H1 (cell line): Measurements from ENCODE around the gene SOCS4. TPM values are rescaled to one million over a fixed set of nuclear protein-coding genes. Genes with fewer than 3 reads are reported as not detected.
A peak's percentile ranks its signal among the peaks of the same experiment; 100 is the strongest.

ENCODE experiments used
- BRCA1 ChIP-seq: IDR thresholded peaks from 2 replicates; pipeline ENCODE4 v1.6.1; 2012; ENCODE audit warnings: low read depth, low read length, improper control_type of control experiment
- CBX8 ChIP-seq: fragments of 300-800, 300-1000 bp; sonication (generic); IDR thresholded peaks from 2 replicates; pipeline ENCODE4 v1.7.1; 2016; ENCODE audit warnings: low read depth, low read length, borderline replicate concordance
- CEBPB ChIP-seq: IDR thresholded peaks from 2 replicates; pipeline ENCODE4 v1.6.1; 2012; ENCODE audit warnings: low read depth, low read length
- CHD1 ChIP-seq: IDR thresholded peaks from 2 replicates; pipeline ENCODE4 v1.6.1; 2012; ENCODE audit warnings: low read depth, low read length, improper control_type of control experiment
- CTCF ChIP-seq, 3 experiments: IDR thresholded peaks; 1 replicate in 2 of 3; 2 replicates in 1 of 3; pipeline versions ENCODE4 v1.5.1 to v1.6.1; 2011; ENCODE audit warnings: low read length in 3 of 3, mild to moderate bottlenecking in 3 of 3, inconsistent platforms in 2 of 3, low read depth in 1 of 3, moderate library complexity in 1 of 3; ENCODE audit not compliant: insufficient read depth in 1 of 3; ENCODE audit errors: control extremely low read depth in 1 of 3
- EGR1 ChIP-seq: IDR thresholded peaks from 2 replicates; pipeline ENCODE4 v1.6.1; 2011; ENCODE audit warnings: low read depth, low read length, borderline replicate concordance
- JUND ChIP-seq: IDR thresholded peaks from 2 replicates; pipeline ENCODE4 v1.6.1; 2011; ENCODE audit warnings: mild to moderate bottlenecking, improper control_type of control experiment, low read length
- NANOG ChIP-seq: IDR thresholded peaks from 2 replicates; pipeline ENCODE4 v1.6.1; 2011; ENCODE audit warnings: low read length, low read depth, mild to moderate bottlenecking, inconsistent platforms; ENCODE audit not compliant: insufficient read depth, poor library complexity, severe bottlenecking
- POLR2A ChIP-seq, 2 experiments: IDR thresholded peaks; 1 replicate in 1 of 2; 2 replicates in 1 of 2; pipeline ENCODE4 v1.6.1; 2011; ENCODE audit warnings: low read depth in 2 of 2, low read length in 2 of 2, mild to moderate bottlenecking in 2 of 2; ENCODE audit errors: control extremely low read depth in 1 of 2
- POU5F1 ChIP-seq: IDR thresholded peaks from 2 replicates; pipeline ENCODE4 v1.6.1; 2011; ENCODE audit warnings: low read depth, mild to moderate bottlenecking, low read length, moderate library complexity
- RAD21 ChIP-seq, 2 experiments: IDR thresholded peaks in 1 of 2; conservative IDR thresholded peaks in 1 of 2; 2 replicates each; pipeline ENCODE4 v1.6.1; 2011; ENCODE audit warnings: low read depth in 2 of 2, low read length in 2 of 2, improper control_type of control experiment in 1 of 2, inconsistent platforms in 1 of 2, mild to moderate bottlenecking in 1 of 2, moderate library complexity in 1 of 2
- RFX5 ChIP-seq: IDR thresholded peaks from 2 replicates; pipeline ENCODE4 v1.6.1; 2011; ENCODE audit warnings: low read depth, low read length, improper control_type of control experiment, borderline replicate concordance
- SIX5 ChIP-seq: IDR thresholded peaks from 2 replicates; pipeline ENCODE4 v1.6.1; 2011; ENCODE audit warnings: mild to moderate bottlenecking, low read depth, low read length
- SP1 ChIP-seq: IDR thresholded peaks from 2 replicates; pipeline ENCODE4 v1.6.1; 2011; ENCODE audit warnings: low read depth, low read length
- SP2 ChIP-seq: IDR thresholded peaks from 2 replicates; pipeline ENCODE4 v1.6.1; 2012; ENCODE audit warnings: mild to moderate bottlenecking, low read length, inconsistent platforms
- SP4 ChIP-seq: IDR thresholded peaks from 2 replicates; pipeline ENCODE4 v1.6.1; 2012; ENCODE audit warnings: low read length, inconsistent platforms
- SUZ12 ChIP-seq: fragments of 200-600 bp; sonication (generic); IDR thresholded peaks from 2 replicates; pipeline ENCODE4 v1.6.1; 2012; ENCODE audit warnings: mild to moderate bottlenecking, inconsistent platforms, low read length, moderate library complexity, mixed read lengths
- TBP ChIP-seq: IDR thresholded peaks from 2 replicates; pipeline ENCODE4 v1.6.1; 2011; ENCODE audit warnings: low read depth, low read length, improper control_type of control experiment
- ZNF274 ChIP-seq: IDR thresholded peaks from 2 replicates; pipeline ENCODE4 v1.7.0; 2012; ENCODE audit warnings: low read length, borderline replicate concordance; ENCODE audit errors: extremely low read depth
- polyA plus RNA-seq, 7 experiments: library from polyadenylated mRNA; depleted of rRNA in 3 of 7; stranded (reverse) in 5 of 7; unstranded in 2 of 7; fragments of >200 nt in 5 of 7; fragments of 200-250 nt in 2 of 7; gene quantifications; 1 replicate in 5 of 7; 2 replicates in 1 of 7; 4 replicates in 1 of 7; pipeline versions ENCODE4 v1.2.1 to v1.2.3, GENCODE V29; 2011 to 2013; ENCODE audit warnings: missing spikeins in 2 of 7, mixed read lengths in 2 of 7
- total RNA-seq: library from RNA; stranded (reverse); fragmentation: NEBNext Ultra II Directional; extraction: Animal tissue kit (Norgen Biotek cat#: 25700); gene quantifications from 2 replicates; pipeline ENCODE4 v1.2.1, GENCODE V29; 2021
- TF ChIP-seq, protein P1 (sequence below): IDR thresholded peaks from 2 replicates; pipeline ENCODE4 v1.6.1; 2011; ENCODE audit warnings: low read length, improper control_type of control experiment

Gene SOCS4
- total and polyA plus RNA-seq, 2 of the 8 experiments (the other 6 are each of a cell fraction or from before 2014, with no cell fraction given): 5.5 to 31.5 TPM

DNA sequence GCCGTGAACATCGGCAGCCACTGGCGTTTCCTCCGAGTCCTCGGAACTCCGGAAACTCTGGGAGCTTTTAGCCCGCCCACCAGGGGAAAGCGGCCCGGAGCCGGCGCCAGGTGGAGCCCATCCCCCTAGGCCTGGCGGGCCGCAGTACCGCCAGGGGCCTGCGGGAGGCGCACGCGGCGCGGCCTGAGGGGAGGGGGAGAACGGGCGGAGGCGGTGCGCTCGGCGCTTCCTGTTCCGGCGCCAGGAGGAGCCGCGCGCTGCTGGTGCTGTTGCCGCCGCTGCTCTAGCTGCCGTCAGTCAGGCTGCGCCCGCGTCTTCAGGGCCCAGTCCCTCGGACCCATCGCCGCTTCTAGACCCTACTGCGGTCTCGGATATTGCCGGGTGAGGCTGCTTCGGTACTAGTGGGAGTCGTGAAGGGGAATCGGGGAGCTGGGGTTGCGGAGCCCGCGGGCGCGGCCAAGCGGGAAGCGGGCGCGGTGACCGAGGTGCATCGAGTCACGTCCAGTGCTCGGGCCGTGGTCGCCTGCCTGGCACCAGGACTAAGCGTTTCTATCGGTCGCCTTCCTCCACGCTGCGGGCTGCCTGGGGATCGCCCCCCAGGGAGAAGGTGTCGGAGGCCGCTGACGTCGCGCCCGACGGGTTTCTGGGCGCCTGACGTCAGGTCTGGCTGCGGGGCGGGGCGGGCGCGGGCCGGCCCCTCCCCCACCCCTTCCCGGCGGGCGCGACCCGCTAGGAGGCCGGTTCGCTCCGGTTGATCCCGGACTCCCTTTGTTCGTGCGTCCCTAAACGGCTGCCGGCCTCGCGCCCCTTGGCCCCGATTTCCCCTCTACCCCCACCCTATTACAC, 24.6 kb downstream of the SOCS4 start, which contains the start of gene MAPK1IP1L (continued):
- TF ChIP-seq JUND (no peak), CEBPB (0 out of 2 replicates have a peak, but pooled peaks have one; percentile 6), TBP (peak; percentile 82), SP2 (no peak), EGR1 (peak; percentile 75), ZNF274 (no peak), SUZ12 (no peak), SP1 (peak; percentile 90), NANOG (no peak), POU5F1 (no peak), RAD21 (IDR thresholded peaks at IDR 0.05 in 1 of 2, conservative IDR thresholded peaks at IDR 0.05 in 1 of 2; ENCODE audit: low read depth in 2 of 2, low read length in 2 of 2) (peak; percentile 58 to 62), POLR2A (IDR thresholded peaks at IDR 0.05; ENCODE audit: control extremely low read depth in 1 of 2, low read depth in 2 of 2, low read length in 2 of 2) (peak; percentile 95 to 99), SIX5 (no peak), CHD1 (0 out of 2 replicates have a peak, but pooled peaks have one; percentile 60), CTCF (IDR thresholded peaks at IDR 0.05; ENCODE audit: control extremely low read depth in 1 of 3, insufficient read depth in 1 of 3, low read depth in 1 of 3, low read length in 3 of 3) (peak; percentile 92 to 98 (median 98)), SP4 (peak; percentile 84; the same call in 1 of the 2 replicates), CBX8 (no peak), RFX5 (no peak), BRCA1 (no peak)
- TF ChIP-seq, protein P1, sequence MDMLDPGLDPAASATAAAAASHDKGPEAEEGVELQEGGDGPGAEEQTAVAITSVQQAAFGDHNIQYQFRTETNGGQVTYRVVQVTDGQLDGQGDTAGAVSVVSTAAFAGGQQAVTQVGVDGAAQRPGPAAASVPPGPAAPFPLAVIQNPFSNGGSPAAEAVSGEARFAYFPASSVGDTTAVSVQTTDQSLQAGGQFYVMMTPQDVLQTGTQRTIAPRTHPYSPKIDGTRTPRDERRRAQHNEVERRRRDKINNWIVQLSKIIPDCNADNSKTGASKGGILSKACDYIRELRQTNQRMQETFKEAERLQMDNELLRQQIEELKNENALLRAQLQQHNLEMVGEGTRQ: no peak
